ENCODE results near the gene PCSK6.

GRCh38 chr15:101464256-101464998 lies 25.1 kb downstream of the PCSK6 start:
- TF ChIP-seq CTCF (IDR thresholded peaks at IDR 0.05), result no peak
- no peak for TF ChIP-seq POLR2A (IDR thresholded peaks at IDR 0.05)

Measured in uterus (tissue), 2 donors.